EH (cell line): ENCODE data around the gene ENSA.
"Not testable (repeated sequence)": the region's sequence is repeated elsewhere in the genome, so short reads cannot be mapped to it uniquely, and the experiment has no call there.

Source experiments
- DNase-seq: peaks from one replicate; pipeline ENCODE4 v3.0.0-alpha.2; 2015; ENCODE audit warnings: low read depth

Gene ENSA

DNA sequence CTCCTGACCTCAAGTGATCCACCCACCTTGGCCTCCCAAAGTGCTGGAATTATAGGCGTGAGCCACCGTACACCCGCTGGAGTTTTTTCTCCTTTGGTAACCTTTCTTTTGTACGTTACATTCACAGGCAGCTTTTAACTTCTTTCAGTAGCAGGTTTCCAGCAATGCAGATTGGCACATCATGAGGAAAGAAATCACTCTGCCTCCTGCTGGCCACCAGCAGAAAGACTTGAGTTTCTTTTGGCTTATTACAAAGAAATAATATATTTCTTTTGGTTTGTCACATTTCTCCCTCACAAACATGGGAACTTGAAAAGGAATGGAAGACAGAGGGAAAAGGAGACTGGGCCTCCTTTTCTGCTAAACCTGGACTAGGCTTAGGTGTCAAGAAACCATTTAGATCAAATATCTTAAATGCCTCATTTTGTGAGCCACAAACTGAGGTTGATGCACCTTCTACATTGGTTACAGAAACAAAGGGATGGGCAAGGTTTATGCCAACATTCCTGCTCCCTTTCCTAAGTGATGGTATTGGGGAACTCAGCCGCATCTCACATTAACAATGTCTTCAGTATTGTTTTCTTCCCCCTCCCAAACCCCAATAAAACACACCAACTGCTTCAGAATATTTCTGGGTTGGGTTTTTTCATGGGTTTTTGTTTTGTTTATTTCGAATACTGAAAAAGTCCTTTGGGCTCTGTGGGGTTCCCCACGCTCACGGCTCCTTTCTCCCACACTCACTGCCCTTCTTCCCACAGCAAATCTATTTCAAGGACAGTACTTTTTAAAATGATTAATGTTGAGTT, 7.7 kb downstream of the ENSA start:
- DNase-seq = peak; percentile 70

DNA sequence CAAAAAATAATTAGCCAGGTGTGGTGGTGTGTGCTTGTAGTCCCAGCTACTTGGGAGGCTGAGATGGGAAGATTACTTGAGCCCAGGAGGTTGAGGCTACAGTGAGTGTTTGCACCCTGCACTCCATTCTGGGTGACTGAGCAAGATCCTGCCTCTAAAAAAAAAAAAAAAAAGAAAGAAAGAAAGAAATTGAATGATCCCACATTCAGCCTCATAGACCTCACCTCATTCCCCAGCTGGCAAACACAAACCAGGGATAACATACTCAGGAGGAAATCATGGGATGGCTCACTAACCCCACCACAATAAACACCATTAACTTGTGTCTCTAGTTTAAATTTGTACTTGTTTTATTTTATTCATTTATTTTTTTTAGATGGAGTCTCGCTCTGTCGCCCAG, 8.5 kb downstream of the ENSA start:
- no peak for DNase-seq

DNA sequence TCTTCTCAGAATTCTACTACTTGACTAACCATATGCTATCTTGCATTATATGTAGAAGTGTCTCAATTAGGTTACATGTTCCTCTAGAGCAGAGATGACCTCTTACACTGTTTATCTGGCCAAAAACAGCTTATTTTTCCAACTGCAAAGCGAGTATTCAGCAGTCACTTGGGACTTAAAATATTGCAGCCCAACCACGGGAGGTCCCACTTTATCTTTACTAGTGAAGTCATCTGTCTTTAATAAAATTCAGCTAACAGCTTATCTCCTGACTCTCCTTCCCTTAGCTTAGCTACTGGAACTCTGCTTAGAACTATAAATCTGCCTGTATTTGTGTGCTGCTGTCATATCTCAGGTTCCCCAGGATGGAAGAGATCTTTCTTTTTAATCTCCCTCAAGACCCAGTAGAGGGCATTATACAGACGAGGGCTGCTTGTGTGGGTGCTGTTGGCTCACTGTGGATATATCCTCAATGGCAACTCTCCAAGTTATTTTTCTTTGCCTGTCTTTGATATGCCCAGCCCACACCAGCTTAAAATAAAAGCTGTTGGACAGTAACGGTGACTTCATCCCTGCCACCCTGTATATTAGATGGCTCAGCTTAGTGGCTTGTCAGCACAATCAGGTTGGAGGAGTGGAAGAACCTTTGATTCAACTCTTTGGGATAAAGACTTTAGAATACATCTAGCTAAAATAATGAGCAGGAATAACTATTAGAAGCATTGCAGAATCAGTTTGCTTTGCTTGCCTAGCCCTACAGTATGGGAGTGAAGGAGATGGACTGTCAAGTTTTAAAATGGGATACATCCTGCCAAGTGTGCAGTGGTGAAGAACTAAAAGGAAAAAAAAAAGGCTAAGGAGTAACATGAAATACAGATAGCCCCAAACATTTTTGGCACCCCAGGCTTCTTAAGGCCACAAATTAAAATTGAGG, 9.6 kb downstream of the ENSA start:
- peak; percentile 85 for DNase-seq

DNA sequence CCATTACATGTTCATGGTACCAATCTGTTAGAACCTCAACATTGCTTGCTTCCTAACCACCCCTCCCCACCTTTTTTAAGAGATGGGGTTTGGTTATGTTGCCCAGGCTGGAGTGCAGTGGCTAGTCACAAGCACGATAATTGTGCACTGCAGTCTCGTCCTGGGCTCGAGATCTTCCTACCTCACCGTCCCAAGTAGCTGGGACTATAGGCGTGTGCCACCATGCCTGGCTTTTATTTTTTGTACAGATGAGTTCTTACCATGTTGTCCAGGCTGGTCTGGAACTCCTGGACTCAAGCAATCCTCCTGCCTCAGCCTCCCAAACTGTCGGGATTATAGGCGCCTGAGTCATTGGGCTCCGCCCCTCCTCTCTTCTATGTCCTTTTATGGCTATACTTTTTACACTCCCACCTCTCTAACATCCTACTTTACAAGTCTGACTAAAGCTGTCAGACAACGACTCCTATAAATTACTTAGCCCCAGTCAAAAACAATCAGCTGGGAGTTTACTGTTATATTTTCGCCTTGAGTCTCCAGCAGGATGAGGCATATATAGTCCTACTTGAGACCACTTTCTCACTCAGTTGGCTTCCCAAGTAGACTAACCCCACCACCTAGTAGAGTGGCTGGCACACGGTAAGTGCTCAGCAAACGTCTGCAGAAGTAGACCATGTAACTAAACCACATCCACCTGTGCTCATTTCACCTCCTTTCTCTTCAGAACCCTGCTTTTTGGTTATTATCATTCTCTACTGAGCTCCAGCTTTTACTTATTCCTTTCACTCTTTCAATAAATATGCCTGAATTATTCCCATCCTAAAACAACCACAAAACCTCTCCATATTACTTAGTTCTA, 13.8 kb downstream of the ENSA start:
- DNase-seq = peak; percentile 39

DNA sequence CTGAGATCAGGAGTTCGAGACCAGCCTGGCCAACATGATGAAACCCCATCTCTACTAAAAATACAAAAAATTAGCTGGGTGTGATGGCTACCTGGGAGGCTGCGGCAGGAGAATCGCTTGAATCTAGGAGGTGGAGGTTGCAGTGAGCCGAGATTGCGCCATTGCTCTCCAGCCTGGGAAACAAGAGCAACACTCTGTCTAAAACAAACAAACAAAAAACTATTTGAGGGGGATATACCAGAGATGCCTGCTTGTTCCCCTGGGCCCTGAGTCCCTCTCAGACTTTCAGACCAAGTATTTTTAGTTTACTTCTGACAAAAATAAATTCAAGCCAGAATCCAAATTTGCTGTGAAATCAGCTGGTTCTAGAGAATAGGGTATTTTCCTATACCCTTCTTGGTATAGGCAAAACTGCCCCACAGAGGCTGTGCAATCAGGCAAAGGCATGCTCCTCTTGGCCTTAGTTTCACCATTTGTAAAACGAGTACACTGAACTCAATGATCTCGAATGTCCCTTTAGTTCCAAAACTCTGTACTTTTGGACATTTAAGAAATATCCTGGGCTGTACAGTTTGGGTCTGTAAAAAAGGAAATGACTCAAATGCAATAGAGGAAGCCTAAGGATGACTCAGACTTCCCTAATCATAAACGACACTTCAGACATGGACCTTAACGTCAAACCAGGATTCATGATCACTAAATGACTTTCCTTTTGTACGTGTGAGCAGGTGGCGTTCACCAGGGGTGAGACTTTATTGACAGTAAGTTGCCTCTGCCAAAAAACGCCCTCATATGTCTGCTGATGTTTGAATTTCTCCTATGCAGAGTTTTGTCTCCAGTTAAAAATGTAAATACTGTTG, 16.1 kb downstream of the ENSA start:
- DNase-seq = peak; percentile 86

DNA sequence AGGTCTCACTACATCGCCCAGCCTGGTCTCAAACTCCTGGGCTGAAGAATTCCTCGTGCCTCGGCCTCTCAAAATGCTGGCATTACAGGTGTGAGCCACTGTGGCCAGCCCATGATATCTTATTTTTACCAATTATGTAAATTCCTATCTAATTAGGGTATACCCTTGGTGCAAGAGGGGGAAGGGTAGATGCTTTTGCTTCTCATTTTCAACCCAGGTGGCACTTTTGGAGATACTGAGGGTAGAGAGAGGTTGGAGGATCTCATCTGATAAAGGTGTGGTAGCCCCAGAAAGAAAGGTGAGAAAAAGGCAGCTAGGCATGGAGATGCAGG, 17.4 kb downstream of the ENSA start:
- no peak for DNase-seq

DNA sequence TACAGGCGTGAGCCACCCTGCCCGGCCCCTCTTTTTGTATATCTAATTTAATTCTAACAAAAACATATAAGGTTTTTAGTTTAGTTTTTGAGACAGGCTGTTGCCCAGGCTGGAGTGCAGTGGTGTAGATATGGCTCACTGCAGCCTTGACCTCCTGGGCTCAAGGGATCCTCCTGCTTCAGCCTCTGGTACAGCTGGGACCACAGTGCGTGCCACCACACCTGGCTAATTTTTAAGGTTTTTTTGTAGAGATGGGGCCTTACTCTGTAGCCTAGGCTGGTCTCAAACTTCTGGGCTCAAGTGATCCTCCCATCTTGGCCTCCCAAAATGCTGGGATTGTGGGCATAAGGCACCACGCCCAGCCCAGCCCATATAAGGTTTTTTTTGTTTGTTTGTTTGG, 18.8 kb downstream of the ENSA start:
- no peak for DNase-seq

DNA sequence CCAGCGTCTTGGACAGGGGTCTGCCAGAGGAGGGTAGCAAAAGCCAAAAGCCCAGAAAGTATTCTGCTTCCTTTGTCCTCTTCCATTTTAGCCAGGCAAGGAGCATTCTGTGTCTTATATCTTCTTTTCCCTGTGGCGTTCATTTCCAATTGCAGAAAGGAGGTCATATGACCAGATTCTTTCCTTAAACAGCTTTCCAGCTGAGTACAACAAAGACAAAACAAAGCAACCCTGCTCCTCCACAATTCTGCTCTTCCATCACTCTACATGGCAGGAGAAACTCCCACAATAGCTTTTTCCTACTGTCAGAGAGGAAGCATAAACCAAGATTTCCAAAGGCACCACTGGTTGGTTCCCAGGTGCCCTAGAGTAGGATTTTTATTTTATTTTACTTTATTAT, 19.7 kb downstream of the ENSA start:
- no peak for DNase-seq

DNA sequence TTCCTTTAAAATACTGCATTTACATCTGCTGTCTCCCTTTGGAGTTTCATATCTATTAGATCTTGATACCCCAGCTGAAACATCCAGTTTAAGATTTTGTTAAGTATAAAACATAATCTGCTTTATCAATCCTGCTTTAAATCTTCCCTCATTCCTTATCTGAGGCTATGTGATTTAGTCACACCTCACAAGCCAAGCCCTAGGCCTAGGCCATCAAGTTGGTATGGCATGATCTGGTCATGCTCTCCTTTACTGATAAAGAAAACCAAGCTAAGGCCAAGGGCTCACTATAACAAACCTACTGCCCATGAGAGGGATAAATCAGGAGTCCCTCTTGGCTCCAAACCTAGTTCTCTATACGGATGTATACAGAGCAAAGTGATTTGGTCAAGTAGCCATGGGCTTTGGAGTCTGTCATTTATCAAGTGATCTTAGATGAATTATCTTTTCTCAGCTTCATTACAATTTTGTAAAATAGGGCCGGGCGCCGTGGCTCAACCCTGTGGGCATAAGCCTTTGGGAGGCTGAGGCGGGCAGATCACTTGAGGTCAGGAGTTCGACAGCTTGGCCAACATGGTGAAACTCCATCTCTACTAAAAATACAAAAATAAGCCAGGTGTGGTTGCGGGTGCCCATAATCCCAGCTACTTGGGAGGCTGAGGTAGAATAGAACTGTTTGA, 22.8 kb downstream of the ENSA start:
- DNase-seq = no peak

DNA sequence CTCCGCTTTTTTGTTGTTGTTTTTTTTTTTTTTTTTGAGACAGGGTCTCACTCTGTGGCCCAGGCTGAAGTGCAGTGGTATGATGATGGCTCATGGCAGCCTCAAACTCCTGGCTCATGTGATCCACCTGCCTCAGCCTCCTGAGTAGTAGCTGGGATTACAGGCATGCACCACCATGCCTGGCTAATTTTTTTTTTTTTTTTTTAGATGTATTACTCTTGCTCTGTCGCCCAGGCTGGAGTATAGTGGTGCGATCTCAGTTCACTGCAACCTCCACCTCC, 24.0 kb downstream of the ENSA start:
- DNase-seq = not testable (repeated sequence)

DNA sequence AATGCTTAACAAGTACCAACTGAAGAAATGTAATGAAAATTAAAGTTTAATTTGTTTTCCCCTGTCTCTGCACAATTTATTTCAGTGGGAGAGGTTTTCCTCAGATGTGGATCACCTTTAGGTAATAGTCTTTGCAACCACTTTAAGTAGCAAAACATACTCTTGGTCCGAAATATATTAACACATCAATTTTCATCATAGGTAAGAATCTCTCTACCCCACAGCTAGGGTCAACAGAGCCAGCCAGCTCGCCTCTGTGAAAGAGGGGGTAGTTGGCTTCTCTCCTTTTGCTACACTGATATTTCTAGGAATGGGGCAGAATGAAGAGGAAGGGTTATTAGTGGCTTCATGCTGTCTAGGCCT, 25.2 kb downstream of the ENSA start:
- DNase-seq = no peak

DNA sequence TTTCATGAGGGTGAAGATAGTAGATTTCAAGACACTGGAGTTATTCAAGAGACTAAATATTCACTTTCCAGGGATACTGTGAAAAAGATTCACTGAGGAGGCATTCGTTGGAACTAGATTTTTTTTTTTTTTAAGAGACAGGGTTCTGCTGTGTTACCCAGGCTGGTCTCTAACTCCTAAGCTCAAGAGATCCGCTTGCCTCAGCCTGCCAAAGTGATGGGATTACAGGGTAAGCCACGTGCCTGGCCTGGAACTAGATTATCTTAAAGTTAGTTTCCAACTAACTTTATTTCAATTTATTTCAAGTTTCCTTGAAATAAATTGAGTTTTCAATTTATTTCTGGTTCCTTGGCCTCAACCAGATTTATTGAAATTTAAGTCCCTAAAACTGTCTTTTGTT, 25.7 kb downstream of the ENSA start:
- no peak for DNase-seq

DNA sequence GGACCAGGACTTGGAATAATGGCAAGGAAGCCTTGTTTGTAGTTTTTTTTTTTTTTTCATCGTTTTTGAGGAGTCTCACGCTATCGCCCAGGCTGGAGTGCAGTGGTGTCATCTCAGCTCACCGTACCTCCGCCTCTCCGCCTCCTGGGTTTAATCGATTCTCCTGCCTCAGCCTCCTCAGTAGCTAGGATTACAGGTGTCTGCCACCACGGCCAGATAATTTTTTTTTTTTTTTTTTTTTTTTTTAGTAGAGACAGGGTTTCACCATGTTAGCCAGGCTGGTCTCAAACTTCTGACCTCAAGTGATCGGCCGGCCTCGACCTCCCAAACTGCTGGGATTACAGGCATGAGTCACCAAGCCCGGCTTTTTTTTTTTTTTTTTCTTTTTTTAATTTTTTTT, 27.0 kb downstream of the ENSA start:
- not testable (repeated sequence) for DNase-seq

DNA sequence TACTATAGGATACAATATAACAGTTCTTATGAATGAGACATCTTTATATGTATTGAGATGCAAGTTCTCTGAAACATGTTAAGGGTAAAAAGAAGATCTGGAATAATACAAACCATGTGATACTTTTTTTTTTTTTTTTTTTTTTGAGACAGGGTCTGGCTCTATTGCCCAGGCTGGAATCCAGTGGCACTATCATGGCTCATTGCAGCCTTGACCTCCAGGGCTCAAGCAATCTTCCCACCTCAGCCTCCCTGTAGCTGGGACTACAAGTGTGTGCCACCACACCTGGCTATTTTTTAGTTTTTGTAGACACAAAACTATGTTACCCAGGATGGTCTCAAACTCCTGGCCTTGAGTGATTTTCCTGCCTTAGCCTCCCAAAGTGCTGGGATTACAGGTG, 27.9 kb downstream of the ENSA start:
- no peak for DNase-seq

DNA sequence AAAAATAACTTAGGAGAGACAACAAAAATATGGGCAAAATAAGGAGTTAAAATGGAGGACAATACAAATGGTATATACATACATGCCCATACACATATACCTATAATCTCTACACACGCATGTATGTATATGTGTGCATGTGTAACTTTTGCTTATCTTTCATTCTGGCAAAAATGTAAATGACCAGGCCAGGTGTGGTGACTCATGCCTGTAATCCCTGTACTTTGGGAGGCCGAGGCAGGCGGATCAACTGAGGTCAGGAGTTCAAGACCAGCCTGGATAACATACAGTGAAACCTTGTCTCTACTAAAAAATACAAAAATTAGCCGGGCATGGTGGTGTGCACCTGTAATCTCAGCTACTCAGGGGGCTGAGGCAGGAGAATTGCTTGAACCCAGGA, 31.1 kb downstream of the ENSA start:
- not testable (repeated sequence) for DNase-seq

DNA sequence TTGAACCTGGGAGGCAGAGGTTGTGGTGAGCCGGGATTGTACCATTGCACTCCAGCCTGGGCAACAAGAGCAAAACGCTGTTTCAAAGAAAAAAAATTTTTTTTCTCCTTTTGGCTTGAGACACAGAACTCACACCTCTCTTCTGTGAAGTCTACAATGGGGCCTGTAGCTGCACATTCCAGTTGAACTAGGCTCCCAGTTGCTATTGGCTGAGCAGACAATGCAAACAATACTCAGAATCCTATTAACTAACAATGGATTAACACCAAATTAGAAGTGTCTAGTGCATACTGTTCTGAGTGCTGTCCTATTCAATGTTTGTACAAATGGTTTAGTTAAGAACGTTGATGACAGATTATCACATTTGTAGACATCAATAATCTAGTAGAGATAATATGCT, 32.4 kb downstream of the ENSA start:
- DNase-seq = no peak

DNA sequence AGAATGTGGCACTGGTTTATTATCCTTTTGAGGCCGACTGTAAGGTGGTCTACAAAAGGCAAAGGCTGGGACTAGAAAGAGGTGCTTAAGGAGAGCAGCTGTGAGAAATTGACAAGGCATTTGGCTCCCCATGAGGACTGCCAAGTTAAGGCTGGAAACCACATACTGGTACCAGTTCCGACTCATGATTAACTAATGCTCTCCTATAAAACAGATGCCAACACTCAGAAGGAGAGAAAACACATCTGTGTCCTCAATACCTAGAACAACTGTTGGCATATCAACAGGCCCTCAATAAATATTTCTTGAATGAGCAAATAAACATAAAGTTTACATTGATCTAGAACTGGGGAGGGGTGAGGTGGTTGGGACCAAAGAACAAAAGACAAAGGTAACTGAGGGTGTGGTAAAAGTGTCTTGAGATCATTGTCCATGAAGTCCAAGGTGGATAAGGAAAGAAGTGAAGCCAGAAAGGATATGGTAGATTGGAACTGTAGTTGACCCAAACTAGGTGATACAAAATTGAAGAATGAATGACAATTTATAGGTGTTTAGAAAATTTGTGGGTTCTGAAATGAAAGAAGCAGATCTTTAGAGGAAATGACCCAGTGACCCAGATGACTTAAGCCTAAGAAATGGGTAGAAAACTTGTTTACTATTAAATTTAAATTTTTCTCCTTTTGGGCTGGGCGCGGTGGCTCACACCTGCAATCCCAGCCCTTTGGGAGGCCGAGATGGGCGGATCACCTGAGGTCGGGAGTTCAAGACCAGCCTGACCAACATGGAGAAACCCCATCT, 33.1 kb downstream of the ENSA start:
- DNase-seq = peak; percentile 48

DNA sequence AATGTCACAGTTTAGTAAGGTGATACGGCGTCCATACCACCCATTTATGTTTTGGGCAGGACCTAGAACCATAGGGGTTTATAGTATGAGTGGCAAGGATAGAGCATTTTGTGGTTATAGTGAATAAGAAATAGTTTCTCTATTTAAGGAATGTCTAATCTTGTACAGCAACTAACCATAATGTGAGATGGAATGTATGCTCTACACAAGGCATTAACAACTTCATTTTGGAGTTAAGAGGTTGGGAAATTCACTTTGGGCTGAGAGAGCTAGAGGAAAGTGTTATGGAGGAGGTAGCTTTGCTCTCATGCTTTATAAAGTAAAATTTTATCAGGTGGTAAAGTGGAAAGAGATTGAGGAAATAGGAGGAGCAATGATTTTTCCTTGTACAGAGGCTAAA, 47.0 kb downstream of the ENSA start:
- DNase-seq = peak; percentile 72

DNA sequence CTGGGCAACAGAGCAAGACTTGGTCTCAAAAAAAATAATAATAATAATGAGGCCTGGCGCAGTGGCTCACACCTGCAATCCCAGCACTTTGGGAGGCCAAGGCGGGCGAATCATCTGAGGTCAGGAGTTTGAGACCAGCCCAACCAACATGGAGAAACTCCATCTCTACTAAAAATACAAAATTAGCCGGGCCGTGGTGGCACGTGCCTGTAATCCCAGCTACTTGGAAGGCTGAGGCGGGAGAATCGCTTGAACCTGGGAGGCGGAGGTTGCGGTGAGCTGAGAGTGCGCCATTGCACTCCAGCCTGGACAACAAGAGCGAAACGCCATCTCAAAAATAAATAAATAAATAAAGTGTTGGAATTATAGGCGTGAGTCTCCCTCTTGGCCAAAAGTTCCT, 47.5 kb downstream of the ENSA start:
- not testable (repeated sequence) for DNase-seq

DNA sequence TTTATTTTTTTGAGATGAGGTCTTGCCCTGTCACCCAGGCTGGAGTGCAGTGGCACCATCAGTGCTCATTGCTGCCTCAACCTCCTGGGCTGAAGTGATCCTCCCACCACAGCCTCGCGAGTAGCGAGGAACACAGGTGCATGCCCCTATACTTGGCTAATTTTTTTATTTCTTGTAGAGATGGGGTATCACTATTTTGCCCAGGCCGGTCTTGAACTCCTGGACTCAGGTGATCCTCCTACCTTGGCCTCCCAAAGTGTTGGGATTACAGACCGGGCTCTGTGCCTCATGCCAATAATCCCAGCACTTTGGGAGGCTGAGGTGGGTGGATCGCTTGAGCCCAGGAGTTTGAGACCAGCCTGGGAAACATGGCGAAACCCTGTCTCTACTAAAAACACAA, 48.0 kb downstream of the ENSA start:
- not testable (repeated sequence) for DNase-seq
